KOPT-K1 (cell line): Measurements from ENCODE around the gene C1QTNF2.
"Not testable (repeated sequence)": the region's sequence is repeated elsewhere in the genome, so short reads cannot be mapped to it uniquely, and the experiment has no call there.

Experiments used
- H3K27ac ChIP-seq: fragments of 200-600 bp; sonication (generic); 2 replicates; pipeline ENCODE4 v1.5.1; 2016; ENCODE audit warnings: antibody characterized with exemption, mild to moderate bottlenecking, low read depth, low read length; ENCODE audit not compliant: poor library complexity, severe bottlenecking
- H3K36me3 ChIP-seq: fragments of 200-600 bp; sonication (generic); 2 replicates; pipeline ENCODE4 v1.5.1; 2017; ENCODE audit warnings: antibody characterized with exemption, mild to moderate bottlenecking, low read length, moderate library complexity; ENCODE audit not compliant: insufficient read depth
- H3K9me3 ChIP-seq: fragments of 200-600 bp; sonication (generic); 2 replicates; pipeline ENCODE4 v1.5.1; 2017; ENCODE audit warnings: antibody characterized with exemption, low read length, mild to moderate bottlenecking; ENCODE audit not compliant: insufficient read depth, poor library complexity, severe bottlenecking

C1QTNF2 gene

GRCh38 chr5:160359816-160360215, 10.6 kb downstream of the C1QTNF2 start:
- Histone ChIP-seq H3K36me3 (no peaks in the 10 kb centered on the region), H3K9me3 (no peaks in the 10 kb centered on the region), H3K27ac (no peak overlapping the region)

- Histone ChIP-seq H3K9me3 (no peaks in the 10 kb centered on the region), H3K36me3 (no peaks in the 10 kb centered on the region), H3K27ac (no peak overlapping the region)
Measured at GRCh38 chr5:160359242-160359641, 11.2 kb downstream of the C1QTNF2 start.

GRCh38 chr5:160357861-160358411, 12.5 kb downstream of the C1QTNF2 start:
- H3K27ac ChIP-seq: no peak overlapping the region
- H3K36me3 ChIP-seq: no peaks in the 10 kb centered on the region
- no peaks in the 10 kb centered on the region for H3K9me3 ChIP-seq

- Histone ChIP-seq H3K9me3 (no peaks in the 10 kb centered on the region), H3K27ac (no peak overlapping the region), H3K36me3 (no peaks in the 10 kb centered on the region)
Measured at GRCh38 chr5:160357394-160357793, 13.0 kb downstream of the C1QTNF2 start.

GRCh38 chr5:160356550-160357347, 13.7 kb downstream of the C1QTNF2 start:
- Histone ChIP-seq H3K36me3 (no peaks in the 10 kb centered on the region), H3K27ac (no peak overlapping the region), H3K9me3 (no peaks in the 10 kb centered on the region)

- H3K36me3 ChIP-seq: no peaks in the 10 kb centered on the region
- no peak overlapping the region for H3K27ac ChIP-seq
- no peaks in the 10 kb centered on the region for H3K9me3 ChIP-seq
Measured at GRCh38 chr5:160354666-160355065, 15.8 kb downstream of the C1QTNF2 start.

- no peaks in the 10 kb centered on the region for H3K9me3 ChIP-seq
- H3K36me3 ChIP-seq: no peaks in the 10 kb centered on the region
- H3K27ac ChIP-seq: no peak overlapping the region
Measured at GRCh38 chr5:160353379-160353778, 17.0 kb downstream of the C1QTNF2 start.

GRCh38 chr5:160352308-160352707, 18.1 kb downstream of the C1QTNF2 start:
- H3K9me3 ChIP-seq: no peaks in the 10 kb centered on the region
- no peaks in the 10 kb centered on the region for H3K36me3 ChIP-seq
- H3K27ac ChIP-seq: no peak overlapping the region

- no peaks in the 10 kb centered on the region for H3K36me3 ChIP-seq
Measured at GRCh38 chr5:160349935-160350303, 20.5 kb downstream of the C1QTNF2 start.

GRCh38 chr5:160349249-160349934, 21.0 kb downstream of the C1QTNF2 start:
- H3K9me3 ChIP-seq: no peaks in the 10 kb centered on the region
- no peak overlapping the region for H3K27ac ChIP-seq
- no peaks in the 10 kb centered on the region for H3K36me3 ChIP-seq

More at GRCh38 chr5:160349935-160350303, 20.5 kb downstream of the C1QTNF2 start:
- Histone ChIP-seq H3K9me3 (no peaks in the 10 kb centered on the region), H3K27ac (no peak overlapping the region)

GRCh38 chr5:160348080-160348479, 22.3 kb downstream of the C1QTNF2 start:
- Histone ChIP-seq H3K36me3 (no peaks in the 10 kb centered on the region), H3K27ac (no peak overlapping the region), H3K9me3 (no peaks in the 10 kb centered on the region)

- H3K36me3 ChIP-seq: no peaks in the 10 kb centered on the region
- H3K9me3 ChIP-seq: no peaks in the 10 kb centered on the region
- H3K27ac ChIP-seq: no peak overlapping the region
Measured at GRCh38 chr5:160347448-160347847, 23.0 kb downstream of the C1QTNF2 start.

GRCh38 chr5:160342413-160342941, 27.9 kb downstream of the C1QTNF2 start:
- no peak overlapping the region for H3K27ac ChIP-seq
- H3K9me3 ChIP-seq: no peaks in the 10 kb centered on the region
- no peaks in the 10 kb centered on the region for H3K36me3 ChIP-seq

- Histone ChIP-seq H3K36me3 (no peaks in the 10 kb centered on the region), H3K27ac (no peak overlapping the region), H3K9me3 (no peaks in the 10 kb centered on the region)
Measured at GRCh38 chr5:160341309-160341870, 29.0 kb downstream of the C1QTNF2 start.

GRCh38 chr5:160340513-160340912, 29.9 kb downstream of the C1QTNF2 start:
- not testable (repeated sequence) for H3K36me3 ChIP-seq, H3K27ac ChIP-seq, H3K9me3 ChIP-seq
